Measurements from ENCODE around the gene NEK1.

DNA sequence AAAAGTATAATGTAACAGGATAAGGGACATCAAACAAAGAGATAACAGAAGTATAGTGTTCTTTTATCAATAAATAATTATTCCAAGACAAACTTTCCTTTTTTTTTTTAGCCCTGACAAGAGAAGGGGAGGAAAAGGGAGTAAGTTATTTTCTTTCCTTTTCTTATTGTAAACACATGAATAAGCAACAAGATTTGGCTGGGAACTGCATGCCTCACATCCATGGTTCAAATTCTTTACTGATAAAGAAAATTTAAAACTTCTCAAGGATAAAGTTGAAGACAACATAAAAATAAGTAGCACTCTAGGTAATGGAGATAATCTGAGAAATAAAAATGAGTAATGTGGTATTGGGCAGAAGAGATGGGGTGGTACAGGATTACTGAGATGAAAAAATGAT is 71.6 kb downstream of the NEK1 start:
- TF ChIP-seq, protein P1, sequence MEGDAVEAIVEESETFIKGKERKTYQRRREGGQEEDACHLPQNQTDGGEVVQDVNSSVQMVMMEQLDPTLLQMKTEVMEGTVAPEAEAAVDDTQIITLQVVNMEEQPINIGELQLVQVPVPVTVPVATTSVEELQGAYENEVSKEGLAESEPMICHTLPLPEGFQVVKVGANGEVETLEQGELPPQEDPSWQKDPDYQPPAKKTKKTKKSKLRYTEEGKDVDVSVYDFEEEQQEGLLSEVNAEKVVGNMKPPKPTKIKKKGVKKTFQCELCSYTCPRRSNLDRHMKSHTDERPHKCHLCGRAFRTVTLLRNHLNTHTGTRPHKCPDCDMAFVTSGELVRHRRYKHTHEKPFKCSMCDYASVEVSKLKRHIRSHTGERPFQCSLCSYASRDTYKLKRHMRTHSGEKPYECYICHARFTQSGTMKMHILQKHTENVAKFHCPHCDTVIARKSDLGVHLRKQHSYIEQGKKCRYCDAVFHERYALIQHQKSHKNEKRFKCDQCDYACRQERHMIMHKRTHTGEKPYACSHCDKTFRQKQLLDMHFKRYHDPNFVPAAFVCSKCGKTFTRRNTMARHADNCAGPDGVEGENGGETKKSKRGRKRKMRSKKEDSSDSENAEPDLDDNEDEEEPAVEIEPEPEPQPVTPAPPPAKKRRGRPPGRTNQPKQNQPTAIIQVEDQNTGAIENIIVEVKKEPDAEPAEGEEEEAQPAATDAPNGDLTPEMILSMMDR (IDR thresholded peaks at IDR 0.05; ENCODE audit: insufficient read depth, low read length, poor library complexity, severe bottlenecking): no peak
- no peak for TF ChIP-seq EZH2phosphoT487 (conservative IDR thresholded peaks at IDR 0.05; ENCODE audit: low read length)
